Stimulated activated CD8-positive, alpha-beta memory T cell treated with anti-CD3 and anti-CD28 coated beads, Interleukin-7, amount 100 ng/mL, for 1 hour (primary cell): Measurements from ENCODE around the gene MEI1.
"Not testable (repeated sequence)": the region's sequence is repeated elsewhere in the genome, so short reads cannot be mapped to it uniquely, and the experiment has no call there.

Source experiments
- DNase-seq, 2 donors: peaks; one replicate each; pipeline ENCODE4 v3.0.0-alpha.2; 2020; ENCODE audit warnings: low read depth in 2 of 2

MEI1 gene

DNA sequence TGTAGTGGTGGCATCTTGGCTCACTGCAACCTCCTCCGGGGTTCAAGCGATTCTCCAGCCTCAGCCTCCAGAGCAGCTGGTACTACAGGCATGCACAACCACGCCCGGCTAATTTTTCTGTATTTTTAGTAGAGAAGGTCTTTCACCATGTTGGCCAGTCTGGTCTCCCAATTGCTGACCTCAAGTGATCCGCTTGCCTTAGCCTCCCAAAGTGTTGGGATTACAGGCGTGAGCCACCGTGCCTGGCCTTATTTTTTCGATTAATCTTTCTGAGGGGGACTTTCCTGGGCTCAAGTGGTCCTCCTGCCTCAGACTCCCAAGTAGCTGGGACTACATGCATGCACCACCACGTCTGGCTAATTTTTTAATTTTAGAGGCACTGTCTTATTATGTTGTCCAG is 16.3 kb upstream of the MEI1 start:
- DNase-seq: no peak

DNA sequence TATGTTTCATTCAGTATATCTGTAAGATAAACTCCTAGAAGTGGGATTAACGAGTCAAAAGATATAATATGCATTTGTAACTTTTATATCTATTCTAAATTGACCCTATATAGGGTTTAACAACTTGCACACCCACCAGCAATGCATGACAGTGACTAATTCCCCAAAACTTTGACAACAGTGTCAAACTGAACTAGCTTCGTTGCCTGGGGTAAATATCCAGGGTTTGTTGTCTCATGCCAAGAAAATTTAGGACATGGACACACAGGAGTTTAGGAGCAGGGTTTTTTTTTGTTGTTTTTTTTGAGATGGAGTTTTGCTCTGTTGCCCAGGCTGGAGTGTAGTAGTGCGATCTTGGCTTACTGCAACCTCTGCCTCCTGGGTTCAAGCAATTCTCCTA is 15.7 kb upstream of the MEI1 start:
- DNase-seq: no peak

DNA sequence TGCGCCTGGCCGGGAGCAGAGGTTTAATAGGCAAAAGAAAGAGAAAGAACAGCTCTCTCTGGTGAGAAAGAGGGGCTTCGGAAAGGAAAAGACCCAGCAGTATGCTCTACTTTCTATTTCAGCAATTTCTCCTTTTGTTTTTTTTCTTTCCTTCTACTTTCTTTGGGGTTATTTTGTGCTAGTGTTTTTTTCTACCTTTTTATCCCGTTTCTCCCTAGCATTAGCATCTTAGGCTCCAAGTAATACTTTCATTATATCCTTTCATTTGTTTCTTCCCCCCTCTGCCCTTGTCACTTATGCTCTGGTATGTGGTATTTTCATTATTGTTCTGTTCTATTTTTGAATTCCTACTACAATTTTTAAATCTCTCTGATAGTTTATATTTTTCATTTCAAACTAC is 15.1 kb upstream of the MEI1 start:
- no peak for DNase-seq

DNA sequence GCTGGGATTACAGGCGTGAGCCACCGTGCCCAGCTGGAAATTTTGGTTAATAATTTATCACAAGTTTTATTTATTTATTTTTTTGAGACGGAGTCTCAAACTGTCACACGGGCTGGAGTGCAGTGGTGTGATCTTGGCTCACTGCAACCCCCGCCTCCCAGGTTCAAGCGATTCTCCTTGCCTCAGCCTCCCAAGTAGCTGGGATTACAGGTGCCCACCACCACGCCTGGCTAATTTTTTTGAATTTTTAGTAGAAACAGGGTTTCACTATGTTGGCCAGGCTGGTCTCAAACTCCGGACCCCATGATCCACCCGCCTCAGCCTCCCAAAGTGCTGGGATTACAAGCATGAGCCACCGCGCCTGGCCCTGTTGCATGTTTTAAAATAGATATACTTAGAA is 12.4 kb upstream of the MEI1 start:
- DNase-seq: not testable (repeated sequence)

DNA sequence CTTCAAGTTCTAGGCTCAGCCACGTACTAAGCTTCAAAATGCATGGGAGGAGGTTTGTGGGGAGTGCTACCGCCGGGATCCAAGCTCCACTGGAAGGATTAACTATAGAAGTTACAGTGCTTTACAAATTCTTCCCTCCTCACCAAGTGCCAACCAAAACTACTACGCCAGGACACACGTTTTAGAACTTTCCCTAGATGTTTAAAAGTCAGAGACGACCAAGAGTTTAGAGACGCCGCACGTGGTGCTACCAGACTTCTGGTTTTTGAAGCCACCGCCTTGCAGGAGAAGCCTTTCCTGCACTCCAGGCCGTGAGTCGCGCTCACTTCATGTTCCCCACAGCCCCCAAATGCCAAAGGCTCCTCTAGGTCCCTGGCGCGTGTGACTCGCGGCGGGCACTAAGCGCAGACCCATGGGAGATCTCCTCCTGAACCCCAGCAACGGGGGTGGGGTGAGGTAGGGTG is 11.4 kb upstream of the MEI1 start:
- no peak for DNase-seq

DNA sequence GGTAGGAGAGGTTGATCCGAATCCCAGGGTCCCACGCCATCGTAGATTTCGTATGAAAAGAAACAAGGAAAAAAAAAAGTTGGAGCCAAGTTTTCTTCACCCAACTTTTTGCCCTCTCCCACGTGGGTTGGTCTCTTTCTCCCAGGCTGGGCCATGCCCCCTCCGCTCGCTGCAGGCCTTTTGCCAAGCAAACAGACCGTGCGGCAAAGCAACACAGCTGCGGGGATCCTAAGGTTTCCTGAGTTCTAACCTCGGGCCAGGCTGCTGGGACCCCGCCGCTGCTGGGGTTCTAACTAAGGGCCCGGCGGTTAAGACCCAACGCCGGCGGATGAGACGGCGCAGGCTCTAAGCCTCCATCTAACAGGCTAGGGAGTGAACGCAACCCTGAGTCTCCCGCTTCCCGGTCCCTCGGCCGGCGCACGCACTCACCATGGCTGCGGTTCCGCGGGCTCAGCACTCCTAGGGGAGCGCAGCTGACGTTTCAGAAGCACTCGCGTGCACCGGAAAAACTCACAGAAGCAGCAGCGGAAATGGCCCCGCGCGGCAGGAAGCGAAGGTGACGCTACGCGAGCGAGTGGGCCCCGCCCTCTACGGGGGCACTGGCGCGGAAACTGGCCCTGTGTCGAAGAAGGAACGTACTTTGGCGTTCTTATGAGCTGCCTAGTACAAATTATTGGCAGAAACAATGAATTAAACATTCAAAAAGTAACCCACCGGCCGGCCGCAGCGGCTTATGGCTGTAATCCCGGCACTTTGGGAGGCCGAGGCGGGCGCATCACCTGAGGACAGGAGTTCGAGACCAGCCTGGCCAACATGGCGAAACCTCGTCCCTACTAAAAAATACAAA is 10.7 kb upstream of the MEI1 start, which contains the start of gene SNU13:
Gene SNU13, minus strand, starts transcription at position 503 of the 847 bp plus-strand sequence. Its CDS starts 71 bp downstream, at position 432.
- peak; percentile 84 to 88 for DNase-seq

DNA sequence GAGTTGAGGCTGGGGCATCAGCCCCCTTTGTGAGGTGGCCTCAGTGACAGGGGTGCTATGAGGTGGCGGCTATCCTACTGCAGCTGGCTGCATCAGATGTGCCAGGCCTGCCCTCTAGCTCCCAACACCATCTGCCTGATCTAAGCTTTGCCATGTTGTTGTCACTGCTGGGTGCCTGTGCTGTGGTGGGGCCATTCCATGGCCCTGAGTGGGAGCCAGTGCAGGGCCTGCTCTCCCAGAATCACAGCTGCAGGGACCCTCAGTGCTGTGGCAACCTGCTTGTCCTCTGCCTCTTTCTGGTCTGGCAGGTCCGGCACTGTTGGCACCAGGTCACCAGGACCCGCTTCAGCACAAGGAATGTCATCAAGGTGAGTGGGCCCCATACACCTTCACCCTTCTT is 8.8 kb upstream of the MEI1 start:
- no peak for DNase-seq

DNA sequence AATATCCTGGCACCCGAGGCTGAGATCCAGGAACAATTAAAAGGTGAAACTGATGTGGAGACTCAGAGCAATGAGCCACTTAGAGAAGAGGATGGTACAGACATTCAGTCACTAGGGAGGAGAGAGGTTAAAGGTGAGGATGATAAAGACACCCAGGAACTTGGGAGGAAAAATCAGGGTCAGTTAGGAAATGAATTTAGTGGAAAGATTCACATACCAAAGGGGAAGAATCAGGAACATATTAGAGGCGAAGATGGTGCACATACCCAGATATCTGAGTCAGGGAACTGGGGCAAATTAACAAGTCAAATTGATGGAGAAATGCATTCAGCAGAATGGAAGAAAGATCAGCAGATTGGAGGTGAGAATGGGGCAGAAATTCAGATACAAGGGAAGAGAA is 4.1 kb upstream of the MEI1 start:
- no peak for DNase-seq

DNA sequence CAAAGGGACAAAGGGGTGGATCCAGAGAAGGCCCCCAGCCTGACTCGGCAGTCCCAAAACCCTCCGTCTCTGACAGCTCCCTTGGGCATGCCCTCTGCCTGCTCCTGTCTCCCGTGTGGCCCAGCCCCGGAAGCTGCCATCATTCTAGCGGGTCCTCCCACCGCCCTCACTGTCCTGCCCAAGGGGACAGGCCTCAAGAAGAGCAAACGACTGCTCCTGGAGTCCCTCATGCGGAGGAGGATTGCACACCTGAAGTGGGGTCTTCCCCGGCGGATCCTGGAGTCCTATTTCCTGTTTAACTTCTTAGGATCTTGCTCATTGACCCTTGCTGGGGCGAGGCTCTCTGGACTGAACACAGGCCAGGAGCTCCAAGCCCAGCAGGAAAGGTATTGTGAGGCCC is 2.6 kb upstream of the MEI1 start:
- no peak for DNase-seq

DNA sequence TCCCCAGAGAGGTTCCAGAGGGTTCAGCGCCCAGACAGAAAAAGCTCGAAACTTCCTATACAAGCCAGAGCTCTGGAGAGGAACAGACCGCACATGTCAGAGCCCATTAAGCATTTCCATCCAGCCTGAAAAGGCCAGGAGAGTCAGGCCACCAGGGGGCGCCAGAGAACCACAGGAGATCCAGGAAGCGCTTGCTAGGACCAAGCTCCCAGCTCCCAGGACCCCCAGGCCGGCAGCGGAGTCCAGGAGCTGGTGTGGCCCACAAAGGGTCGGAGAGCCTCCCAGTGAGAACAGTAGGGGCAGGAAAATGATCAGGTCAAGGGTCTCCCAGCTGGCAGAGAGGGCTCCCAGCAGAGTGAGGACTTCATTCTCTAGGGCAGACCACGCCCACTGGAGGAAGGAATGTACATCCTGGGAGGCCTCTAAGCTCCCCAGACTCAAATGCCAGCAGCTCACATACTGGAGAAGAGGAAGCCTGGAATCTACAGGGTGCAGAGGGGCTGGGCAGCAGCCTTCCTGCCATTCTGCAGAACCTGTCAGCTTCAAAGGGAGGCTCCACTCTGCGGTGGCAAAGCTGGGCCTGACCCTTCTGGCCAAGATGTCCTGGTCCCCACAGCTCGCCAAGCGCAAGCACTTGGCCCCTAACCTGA is 2.1 kb upstream of the MEI1 start:
- peak; percentile 77 to 93 for DNase-seq

DNA sequence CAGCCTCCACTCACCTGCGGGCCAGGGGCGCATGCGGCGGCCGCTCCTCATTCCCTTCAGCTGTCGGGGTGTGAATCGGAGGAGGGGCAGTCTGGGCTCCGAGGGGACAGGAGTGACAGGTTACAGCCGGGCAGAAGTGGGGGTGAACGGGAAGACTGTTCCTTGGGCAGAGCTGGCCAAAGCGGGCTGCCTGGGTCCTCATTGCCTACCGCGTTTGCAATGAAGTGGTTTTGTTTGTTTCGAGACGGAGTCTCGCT is 733 bp downstream of the MEI1 start:
- no peak for DNase-seq

DNA sequence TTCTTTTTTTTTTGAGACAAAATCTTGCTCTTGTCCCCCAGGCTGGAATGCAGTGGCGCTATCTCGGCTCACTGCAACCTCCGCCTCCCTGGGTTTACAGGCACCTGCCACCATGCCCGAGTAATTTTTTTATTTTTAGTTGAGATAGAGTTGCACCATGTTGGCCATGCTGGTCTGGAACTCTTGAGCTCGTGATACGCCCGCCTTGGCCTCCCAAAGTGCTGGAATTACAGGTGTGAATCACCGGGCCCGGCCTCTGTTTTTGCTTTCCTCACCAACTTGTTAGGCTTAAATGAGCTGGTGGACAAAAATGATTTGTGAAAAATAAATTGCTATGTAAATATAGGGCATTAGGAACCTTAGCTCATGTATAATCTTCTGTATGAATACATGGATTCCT is 3.5 kb downstream of the MEI1 start:
- DNase-seq: no peak

DNA sequence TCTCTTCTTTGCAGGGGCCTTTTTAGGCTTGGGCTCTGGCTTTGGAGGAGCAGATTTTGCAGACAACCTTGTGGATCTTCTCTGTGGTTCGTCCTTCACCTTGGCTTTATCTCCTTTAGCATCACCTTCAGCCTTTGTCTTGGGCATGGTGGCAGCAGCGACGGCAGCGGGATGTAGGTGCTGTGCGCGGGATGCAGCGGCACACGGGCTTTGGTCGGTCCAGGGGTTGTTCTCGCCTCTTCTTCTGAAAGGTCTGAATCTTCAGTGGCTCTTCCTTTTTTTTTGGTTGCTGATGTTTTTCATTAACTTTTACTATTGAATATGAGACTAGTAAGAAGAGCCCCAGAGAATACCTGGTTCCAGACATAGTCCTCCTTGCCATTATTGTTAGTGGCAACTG is 10.0 kb downstream of the MEI1 start:
- DNase-seq: no peak

DNA sequence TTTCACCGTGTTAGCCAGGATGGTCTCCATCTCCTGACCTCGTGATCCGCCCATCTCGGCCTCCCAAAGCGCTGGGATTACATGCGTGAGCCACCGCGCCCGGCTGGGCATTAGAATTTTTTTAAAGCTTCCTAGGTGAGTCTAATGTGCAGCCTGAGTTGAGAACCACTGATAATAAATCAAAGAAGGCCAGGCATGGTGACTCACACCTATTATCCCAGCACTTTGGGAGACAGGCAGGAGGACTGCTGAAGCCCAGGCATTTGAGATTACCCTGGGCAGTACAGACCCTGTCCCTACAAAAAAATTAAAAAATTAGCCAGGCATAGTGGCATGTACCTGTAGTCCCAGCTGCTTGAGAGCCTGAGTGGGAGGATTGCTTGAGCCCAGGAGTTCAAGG is 13.7 kb downstream of the MEI1 start:
- DNase-seq: no peak

DNA sequence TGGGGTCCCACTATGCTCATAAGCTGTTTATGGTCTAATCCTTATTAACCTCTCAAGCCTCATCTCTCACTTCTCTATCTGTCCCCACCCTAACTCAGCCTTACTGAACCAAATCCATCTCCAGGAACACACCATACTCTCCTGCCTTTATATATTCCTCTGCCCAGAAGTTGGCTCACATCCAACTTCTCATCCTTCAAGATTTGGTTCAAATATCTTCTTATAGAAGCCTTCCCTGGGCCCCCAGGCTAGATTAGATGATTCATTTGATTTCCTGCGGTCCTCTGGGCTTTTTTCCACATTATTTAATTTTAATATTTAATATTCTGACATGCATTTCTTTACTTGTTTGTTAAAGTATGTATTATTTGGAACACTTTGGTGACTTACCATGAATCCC is 23.2 kb downstream of the MEI1 start:
- DNase-seq: no peak

DNA sequence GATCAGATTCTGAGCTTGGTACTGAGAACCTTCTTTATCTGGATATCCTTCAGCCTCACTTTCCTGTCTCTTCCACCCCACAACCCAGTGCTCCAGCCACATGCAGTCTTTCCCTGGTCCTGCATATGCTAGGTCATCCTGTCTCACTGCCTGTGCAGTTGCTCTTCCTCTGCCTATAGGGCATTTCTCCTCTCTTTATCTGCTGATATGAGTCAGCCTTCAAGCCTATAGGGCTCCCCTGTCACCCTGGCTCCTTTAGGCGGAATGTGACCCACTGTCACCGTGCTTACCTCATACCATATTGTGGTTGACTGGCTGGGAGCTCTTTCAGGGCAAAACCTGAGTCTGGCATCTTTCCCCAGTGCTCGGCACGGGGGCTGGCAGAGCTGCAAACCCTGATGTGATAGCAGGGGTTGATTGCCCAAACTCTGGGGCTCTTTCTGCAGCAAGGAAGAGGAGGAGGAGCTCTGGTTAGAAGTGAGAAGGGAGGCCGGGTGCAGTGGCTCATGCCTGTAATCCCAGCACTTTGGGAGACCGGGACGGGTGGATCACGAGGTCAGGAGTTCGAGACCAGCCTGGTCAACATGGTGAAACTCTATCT is 26.3 kb downstream of the MEI1 start:
- DNase-seq: no peak

DNA sequence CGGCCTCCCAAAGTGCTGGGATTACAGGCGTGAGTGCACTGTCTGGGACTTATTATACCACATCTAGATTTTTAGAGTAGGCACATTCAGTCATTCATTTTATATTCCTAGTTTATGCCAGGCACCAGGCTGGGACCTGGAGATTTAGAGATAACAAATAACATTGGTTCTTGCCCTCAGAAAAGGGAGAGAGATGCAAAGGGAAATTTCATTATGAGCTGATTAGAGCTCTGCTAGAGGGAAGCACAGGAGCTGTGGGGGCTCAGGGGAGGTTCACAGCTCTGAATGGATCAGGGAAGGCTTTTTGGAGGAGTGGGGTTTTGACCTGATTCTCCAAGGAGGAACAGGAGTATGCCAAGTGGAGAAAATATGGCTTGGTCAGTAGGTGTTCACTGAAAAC is 32.3 kb downstream of the MEI1 start:
- DNase-seq: no peak

DNA sequence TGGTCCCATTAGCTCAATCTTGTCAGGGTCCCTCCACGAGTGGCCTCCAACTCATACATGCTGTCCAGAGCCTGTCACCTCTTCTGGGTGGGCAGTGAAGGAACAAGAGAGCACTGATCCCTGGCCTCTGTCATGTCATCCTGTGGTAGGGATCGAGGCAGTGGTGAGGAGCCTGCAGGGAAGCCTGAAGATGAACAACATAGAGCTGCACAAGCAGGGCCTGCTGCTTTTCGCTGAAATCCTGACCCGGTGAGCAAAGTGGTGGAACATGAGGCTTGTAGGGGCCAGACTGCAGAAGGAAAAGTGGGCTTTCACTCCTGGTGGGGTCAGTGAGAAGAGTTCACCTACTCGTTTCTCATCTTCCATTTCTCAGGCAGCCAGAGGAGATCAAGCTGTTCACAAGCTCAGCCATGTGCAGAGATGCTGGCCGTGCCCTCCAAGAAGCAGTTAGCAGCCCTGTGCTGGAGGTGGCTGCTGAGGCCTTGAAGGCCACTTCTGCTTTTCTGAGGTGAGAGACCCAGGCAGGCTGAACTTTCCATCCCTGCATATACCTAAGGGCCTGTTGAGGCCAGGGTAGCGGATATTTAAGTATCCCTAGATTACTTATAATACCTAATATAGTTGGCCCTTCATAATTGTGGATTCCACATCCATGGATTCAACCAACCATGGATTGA is 32.9 kb downstream of the MEI1 start:
- no peak for DNase-seq

DNA sequence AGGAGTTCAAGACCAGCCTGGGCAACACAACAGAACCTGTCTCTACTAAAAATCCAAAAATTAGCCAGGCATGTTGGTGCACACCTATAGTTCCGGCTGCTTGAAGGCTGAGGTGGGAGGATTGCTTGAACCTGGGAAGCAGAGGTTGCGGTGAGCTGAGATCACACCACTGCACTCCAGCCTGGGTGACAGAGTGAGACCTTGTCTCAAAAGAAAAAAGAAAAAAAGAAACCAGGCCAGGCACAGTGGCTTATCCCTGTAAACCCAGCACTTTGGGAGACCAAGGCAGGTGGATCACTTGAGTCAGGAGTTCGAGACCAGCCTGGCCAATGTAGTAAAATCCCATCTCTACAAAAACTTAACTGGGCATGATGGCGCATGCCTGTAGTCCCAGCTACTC is 33.9 kb downstream of the MEI1 start:
- DNase-seq: not testable (repeated sequence)

DNA sequence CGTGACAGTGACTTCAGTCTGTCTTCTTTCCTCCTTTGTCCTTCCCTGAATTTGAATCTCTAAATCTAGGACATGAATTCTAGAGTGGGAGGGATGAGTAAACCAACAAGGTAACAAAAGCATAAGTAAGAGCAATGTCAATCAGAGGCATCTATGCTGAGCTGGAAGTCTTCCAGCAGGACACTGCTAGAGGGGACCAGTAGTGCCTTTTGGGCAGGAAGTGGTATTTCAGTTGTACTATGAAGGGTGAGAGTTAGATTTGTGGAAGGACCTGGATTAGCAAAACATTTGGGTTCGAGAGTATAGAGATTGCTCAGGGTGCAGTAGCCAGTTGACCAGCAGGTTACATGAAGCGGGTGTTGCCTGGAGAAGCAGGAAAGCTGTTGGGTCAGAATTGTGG is 40.3 kb downstream of the MEI1 start:
- no peak for DNase-seq

DNA sequence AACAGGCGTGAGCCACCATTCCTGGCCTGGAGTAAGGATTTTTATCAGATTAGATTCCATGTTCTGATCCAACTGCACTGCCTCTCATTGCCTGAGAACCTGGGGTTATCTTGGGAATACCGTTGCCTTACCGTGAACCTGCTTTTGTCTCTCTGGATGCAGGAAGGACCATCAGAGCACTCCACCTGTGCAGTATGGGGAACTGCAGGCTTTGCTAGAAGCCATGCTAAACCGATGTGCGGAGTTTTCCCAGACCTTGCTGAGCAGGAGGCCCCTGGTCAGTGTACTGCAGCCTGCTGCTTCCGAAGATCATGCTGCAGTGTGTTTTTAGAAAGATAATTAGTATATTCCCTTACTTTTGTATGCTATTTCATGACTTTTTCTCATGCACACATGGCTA is 43.6 kb downstream of the MEI1 start:
- DNase-seq: no peak

DNA sequence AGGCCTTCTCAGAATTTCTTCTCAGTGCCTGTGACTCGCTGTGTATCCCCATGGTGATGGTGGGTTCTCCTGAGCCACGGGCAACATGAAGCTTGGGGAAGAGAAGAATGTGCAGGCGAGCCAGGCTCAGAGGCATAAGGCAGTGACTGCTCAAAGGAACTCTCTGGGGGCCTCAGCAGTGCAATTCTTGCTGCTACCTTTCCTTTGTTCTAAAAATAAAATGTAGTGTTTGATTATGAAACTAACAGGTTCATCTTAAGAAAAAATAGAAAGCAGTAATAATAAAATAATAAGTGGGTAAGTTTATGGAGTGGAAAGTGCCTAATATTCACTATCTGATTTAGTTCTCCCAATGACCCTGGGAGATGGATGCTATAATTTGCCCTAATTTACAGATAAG is 46.7 kb downstream of the MEI1 start:
- DNase-seq: no peak
